Measurements from ENCODE around the gene EBI3. TPM values are rescaled to one million over a fixed set of nuclear protein-coding genes. Genes with fewer than 3 reads are reported as not detected.

Gene EBI3
- total and polyA plus RNA-seq, 2 donors (not counting 1 experiment from before 2014, with no cell fraction given) = 11.9 to 15.6 TPM

DNA sequence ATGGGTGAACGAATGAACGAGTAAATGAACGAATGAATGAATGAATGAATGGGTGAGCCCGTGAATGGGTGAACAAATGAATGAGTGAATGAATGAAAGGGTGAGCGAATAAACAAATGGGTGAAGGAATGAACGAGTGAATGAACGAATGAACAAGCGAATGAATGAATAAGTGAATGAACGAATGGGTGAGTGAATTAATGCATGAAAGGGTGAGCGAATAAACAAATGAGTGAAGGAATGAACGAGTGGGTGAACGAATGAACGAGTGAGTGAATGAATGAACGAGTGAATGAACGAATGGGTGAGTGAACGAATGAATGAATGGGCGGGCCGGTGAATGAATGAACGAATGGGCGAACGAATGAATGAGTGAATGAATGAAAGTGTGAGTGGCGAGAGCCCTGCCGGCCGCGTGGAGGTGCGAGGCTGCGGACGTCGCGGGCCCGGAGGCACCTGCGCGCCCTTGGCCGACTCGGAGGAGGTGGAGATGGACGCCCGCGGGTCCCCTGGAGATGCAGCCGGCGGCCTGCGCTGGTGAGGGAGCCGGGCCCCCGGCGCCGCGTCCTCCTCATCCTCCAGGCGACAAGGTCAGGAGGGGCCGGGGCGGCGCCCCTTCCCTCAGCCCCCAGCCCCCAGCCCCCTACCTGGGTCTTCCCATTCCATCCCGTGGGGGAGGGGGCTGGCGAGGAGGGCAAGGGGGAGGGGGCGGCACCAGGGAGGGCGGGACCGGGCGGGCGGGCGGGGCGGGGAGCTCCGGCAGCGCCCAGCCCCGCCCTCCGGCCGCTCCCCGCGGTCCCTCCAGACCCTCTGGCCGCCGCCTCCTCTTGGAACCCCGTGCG lies 31.5 kb upstream of the EBI3 start:
- peak overlapping the region; percentile 24 for H3K4me2 ChIP-seq (replicated peaks; ENCODE audit: low read depth, low read length, poor library complexity, severe bottlenecking)
- Mint-ChIP-seq H3K4me3 (no peak overlapping the region), H3K4me1 (peaks cover 15% of the 10 kb centered on the region), H3K9me3 (ENCODE audit: insufficient read depth) (no peaks in the 10 kb centered on the region), H3K27me3 (peaks cover 38% of the 10 kb centered on the region), H3K27ac (no peak overlapping the region)
- CTCF ChIA-PET = no interaction called here
- no peak overlapping the region for H3K9ac ChIP-seq (ENCODE audit: low read length)
- intact Hi-C loops (cut with micrococcal nuclease) = no loop called here
- ATAC-seq (ENCODE audit: low read depth) (no peak), DNase-seq (no peak)
- peaks cover 6 to 13% of the 10 kb centered on the region in 2 donors for H3K4me1 ChIP-seq (ENCODE audit: control insufficient read depth in 2 of 2, insufficient read depth in 2 of 2, low read length in 2 of 2)
- no peak overlapping the region for H2AFZ ChIP-seq (ENCODE audit: insufficient read depth, low read depth, low read length, poor library complexity, severe bottlenecking)
- H3K36me3 ChIP-seq (replicated peaks in 1 of 2; ENCODE audit: control extremely low read depth in 1 of 2, control insufficient read depth in 1 of 2, extremely low read depth in 1 of 2, insufficient read depth in 2 of 2, low read length in 1 of 2) = no peaks in the 10 kb centered on the region
- H4K20me1 ChIP-seq (ENCODE audit: control insufficient read depth, insufficient read depth, low read length, poor library complexity, severe bottlenecking) = no peaks in the 10 kb centered on the region
- POLR2A ChIA-PET = no interaction called here
- no peak overlapping the region for H3K27ac ChIP-seq (ENCODE audit: low read length in 2 of 2)
- H3K4me3 ChIP-seq (ENCODE audit: control extremely low read depth in 1 of 5, extremely low read depth in 1 of 5, insufficient read depth in 1 of 5, low read depth in 2 of 5, low read length in 4 of 5) = no peak overlapping the region
- H3K27me3 ChIP-seq (replicated peaks in 1 of 4; ENCODE audit: control extremely low read depth in 1 of 4, control insufficient read depth in 3 of 4, insufficient read depth in 4 of 4, low read length in 3 of 4) = peaks cover 2 to 52% (median 24%) of the 10 kb centered on the region in 4 experiments
- no peak for TF ChIP-seq EZH2 (IDR thresholded peaks at IDR 0.05; ENCODE audit: borderline replicate concordance, insufficient read depth, low read depth, low read length, poor library complexity, severe bottlenecking)
- TF ChIP-seq, protein P1, sequence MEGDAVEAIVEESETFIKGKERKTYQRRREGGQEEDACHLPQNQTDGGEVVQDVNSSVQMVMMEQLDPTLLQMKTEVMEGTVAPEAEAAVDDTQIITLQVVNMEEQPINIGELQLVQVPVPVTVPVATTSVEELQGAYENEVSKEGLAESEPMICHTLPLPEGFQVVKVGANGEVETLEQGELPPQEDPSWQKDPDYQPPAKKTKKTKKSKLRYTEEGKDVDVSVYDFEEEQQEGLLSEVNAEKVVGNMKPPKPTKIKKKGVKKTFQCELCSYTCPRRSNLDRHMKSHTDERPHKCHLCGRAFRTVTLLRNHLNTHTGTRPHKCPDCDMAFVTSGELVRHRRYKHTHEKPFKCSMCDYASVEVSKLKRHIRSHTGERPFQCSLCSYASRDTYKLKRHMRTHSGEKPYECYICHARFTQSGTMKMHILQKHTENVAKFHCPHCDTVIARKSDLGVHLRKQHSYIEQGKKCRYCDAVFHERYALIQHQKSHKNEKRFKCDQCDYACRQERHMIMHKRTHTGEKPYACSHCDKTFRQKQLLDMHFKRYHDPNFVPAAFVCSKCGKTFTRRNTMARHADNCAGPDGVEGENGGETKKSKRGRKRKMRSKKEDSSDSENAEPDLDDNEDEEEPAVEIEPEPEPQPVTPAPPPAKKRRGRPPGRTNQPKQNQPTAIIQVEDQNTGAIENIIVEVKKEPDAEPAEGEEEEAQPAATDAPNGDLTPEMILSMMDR (IDR thresholded peaks at IDR 0.05) = no peak
- 20% methylated on average over 60 of the region's 70 CpGs for WGBS (ENCODE audit: insufficient coverage)
- H3K79me2 ChIP-seq (ENCODE audit: control insufficient read depth, insufficient read depth, low read length) = no peaks in the 10 kb centered on the region
- H3K9me3 ChIP-seq (ENCODE audit: control extremely low read depth in 1 of 3, control insufficient read depth in 2 of 3, insufficient read depth in 1 of 3, low read length in 2 of 3) = peaks cover 0 to 9% (median 0%) of the 10 kb centered on the region in 3 donors

DNA sequence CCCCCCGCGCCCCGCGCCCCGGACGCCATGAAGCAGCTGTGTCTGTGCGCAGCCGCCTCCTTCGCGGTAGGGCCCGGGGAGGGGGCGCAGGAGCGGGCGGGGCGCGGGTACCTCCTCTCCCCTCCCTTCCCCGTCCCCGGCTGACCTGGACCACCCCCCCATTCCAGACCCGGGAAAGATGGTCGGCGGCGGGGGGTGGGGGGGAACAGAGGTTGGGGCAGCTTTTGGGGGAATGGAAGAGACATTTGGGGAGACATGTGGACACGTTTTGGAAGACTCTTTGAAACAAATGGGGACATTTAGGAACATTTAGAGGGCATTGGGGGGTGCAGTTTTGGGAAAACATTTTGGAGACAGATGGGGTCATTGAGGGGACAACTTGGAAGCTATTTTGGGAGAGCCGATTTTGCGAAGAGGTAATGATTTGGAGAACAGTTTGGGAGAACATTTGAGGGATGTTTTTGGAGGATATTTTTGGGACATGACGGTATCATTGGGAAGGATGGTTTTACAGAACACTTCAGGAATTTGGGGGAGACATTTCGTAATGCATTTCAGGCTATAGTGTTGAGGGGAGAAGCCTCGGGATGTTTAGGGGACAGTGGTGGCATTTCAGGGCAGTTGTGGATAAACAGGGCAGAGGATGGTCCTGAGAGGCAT lies 30.7 kb upstream of the EBI3 start:
- ATAC-seq (ENCODE audit: low read depth) (no peak), DNase-seq (no peak)
- 20% methylated on average over 12 of the region's 28 CpGs for WGBS (ENCODE audit: insufficient coverage)
- intact Hi-C loops (cut with micrococcal nuclease) = no loop called here
- TF ChIP-seq, protein P1 (IDR thresholded peaks at IDR 0.05) = no peak
- no peak for TF ChIP-seq EZH2 (IDR thresholded peaks at IDR 0.05; ENCODE audit: borderline replicate concordance, insufficient read depth, low read depth, low read length, poor library complexity, severe bottlenecking)
- Histone ChIP-seq H3K9ac (ENCODE audit: low read length) (no peak overlapping the region), H3K79me2 (ENCODE audit: control insufficient read depth, insufficient read depth, low read length) (no peaks in the 10 kb centered on the region), H3K4me3 (ENCODE audit: control extremely low read depth in 1 of 5, extremely low read depth in 1 of 5, insufficient read depth in 1 of 5, low read depth in 2 of 5, low read length in 4 of 5) (no peak overlapping the region), H3K27ac (ENCODE audit: low read length in 2 of 2) (no peak overlapping the region), H3K27me3 (replicated peaks in 1 of 4; ENCODE audit: control extremely low read depth in 1 of 4, control insufficient read depth in 3 of 4, insufficient read depth in 4 of 4, low read length in 3 of 4) (peaks cover 2 to 47% (median 22%) of the 10 kb centered on the region in 4 experiments), H2AFZ (ENCODE audit: insufficient read depth, low read depth, low read length, poor library complexity, severe bottlenecking) (no peak overlapping the region), H3K9me3 (ENCODE audit: control extremely low read depth in 1 of 3, control insufficient read depth in 2 of 3, insufficient read depth in 1 of 3, low read length in 2 of 3) (peaks cover 0 to 9% (median 0%) of the 10 kb centered on the region in 3 donors), H3K4me2 (replicated peaks; ENCODE audit: low read depth, low read length, poor library complexity, severe bottlenecking) (no peak overlapping the region), H4K20me1 (ENCODE audit: control insufficient read depth, insufficient read depth, low read length, poor library complexity, severe bottlenecking) (no peaks in the 10 kb centered on the region), H3K36me3 (replicated peaks in 1 of 2; ENCODE audit: control extremely low read depth in 1 of 2, control insufficient read depth in 1 of 2, extremely low read depth in 1 of 2, insufficient read depth in 2 of 2, low read length in 1 of 2) (no peaks in the 10 kb centered on the region), H3K4me1 (ENCODE audit: control insufficient read depth in 2 of 2, insufficient read depth in 2 of 2, low read length in 2 of 2) (peaks cover 6 to 13% of the 10 kb centered on the region in 2 donors)
- peaks cover 34% of the 10 kb centered on the region for H3K27me3 Mint-ChIP-seq
- ChIA-PET POLR2A (no interaction called here), CTCF (no interaction called here)
- H3K4me3 Mint-ChIP-seq = no peak overlapping the region
- no peak overlapping the region for H3K27ac Mint-ChIP-seq
- no peaks in the 10 kb centered on the region for H3K9me3 Mint-ChIP-seq (ENCODE audit: insufficient read depth)
- H3K4me1 Mint-ChIP-seq = peaks cover 15% of the 10 kb centered on the region
